ENCODE measurements around the gene HDAC4. TPM values are rescaled to one million over a fixed set of nuclear protein-coding genes. Genes with fewer than 3 reads are reported as not detected.

Gene HDAC4
- total and polyA plus RNA-seq, 7 donors = 7.9 to 329 (median 129) TPM

DNA sequence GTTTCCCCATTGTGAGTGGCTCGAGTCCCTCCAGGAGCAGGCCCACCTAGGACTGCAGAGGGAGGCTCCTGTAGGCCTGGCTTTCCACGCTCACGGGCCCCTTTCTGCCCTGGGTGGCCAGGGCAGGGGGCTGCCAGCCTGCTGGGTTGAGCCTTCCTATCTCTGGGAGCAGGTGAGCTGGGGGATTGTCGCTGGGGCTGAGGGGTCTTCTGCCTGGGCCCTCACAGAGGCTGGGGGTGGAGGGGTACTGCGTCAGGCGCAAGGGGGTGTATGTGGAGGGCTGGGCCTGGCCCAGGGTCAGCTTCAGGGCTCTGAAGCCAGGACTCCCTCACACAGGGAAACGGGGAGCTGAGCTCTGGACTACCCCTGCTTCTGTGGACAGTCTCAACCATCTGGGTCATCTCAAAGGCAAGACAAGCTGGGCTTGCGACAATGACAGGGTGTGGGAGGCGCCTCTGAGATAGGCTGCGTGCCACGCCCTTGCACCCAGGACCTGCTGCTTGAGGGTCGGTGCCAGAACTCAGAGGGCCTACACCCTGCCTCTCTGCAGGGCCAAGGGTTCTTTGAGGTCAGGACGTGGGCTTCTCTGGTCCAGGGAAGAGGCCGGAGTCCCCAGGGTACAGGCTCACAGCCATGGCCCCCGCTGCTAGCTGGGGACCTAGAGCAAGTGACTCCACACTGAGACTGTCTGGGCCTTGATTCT is 346.9 kb downstream of the HDAC4 start:
- Histone ChIP-seq H3K4me3 (no peak overlapping the region), H3K27ac (no peak overlapping the region), H3K9me3 (no peaks in the 10 kb centered on the region), H3K27me3 (ENCODE audit: insufficient read depth in 3 of 3, low read length in 2 of 3) (no peaks in the 10 kb centered on the region), H3K36me3 (ENCODE audit: insufficient read depth in 1 of 2, low read depth in 1 of 2) (peaks cover 9 to 84% of the 10 kb centered on the region in 2 donors), H3K4me1 (no peaks in the 10 kb centered on the region)
- 92 to 95% (median 94%) methylated on average over 15 of the region's 15 CpGs for WGBS, 3 donors
- TF ChIP-seq, protein P1, sequence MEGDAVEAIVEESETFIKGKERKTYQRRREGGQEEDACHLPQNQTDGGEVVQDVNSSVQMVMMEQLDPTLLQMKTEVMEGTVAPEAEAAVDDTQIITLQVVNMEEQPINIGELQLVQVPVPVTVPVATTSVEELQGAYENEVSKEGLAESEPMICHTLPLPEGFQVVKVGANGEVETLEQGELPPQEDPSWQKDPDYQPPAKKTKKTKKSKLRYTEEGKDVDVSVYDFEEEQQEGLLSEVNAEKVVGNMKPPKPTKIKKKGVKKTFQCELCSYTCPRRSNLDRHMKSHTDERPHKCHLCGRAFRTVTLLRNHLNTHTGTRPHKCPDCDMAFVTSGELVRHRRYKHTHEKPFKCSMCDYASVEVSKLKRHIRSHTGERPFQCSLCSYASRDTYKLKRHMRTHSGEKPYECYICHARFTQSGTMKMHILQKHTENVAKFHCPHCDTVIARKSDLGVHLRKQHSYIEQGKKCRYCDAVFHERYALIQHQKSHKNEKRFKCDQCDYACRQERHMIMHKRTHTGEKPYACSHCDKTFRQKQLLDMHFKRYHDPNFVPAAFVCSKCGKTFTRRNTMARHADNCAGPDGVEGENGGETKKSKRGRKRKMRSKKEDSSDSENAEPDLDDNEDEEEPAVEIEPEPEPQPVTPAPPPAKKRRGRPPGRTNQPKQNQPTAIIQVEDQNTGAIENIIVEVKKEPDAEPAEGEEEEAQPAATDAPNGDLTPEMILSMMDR (IDR thresholded peaks at IDR 0.05) = no peak
- intact Hi-C loops (cut with DNase I) = no loop called here
- peak in 1 of 2 donors; percentile 47 for DNase-seq
- ATAC-seq = peak in 1 of 4 donors; percentile 9

DNA sequence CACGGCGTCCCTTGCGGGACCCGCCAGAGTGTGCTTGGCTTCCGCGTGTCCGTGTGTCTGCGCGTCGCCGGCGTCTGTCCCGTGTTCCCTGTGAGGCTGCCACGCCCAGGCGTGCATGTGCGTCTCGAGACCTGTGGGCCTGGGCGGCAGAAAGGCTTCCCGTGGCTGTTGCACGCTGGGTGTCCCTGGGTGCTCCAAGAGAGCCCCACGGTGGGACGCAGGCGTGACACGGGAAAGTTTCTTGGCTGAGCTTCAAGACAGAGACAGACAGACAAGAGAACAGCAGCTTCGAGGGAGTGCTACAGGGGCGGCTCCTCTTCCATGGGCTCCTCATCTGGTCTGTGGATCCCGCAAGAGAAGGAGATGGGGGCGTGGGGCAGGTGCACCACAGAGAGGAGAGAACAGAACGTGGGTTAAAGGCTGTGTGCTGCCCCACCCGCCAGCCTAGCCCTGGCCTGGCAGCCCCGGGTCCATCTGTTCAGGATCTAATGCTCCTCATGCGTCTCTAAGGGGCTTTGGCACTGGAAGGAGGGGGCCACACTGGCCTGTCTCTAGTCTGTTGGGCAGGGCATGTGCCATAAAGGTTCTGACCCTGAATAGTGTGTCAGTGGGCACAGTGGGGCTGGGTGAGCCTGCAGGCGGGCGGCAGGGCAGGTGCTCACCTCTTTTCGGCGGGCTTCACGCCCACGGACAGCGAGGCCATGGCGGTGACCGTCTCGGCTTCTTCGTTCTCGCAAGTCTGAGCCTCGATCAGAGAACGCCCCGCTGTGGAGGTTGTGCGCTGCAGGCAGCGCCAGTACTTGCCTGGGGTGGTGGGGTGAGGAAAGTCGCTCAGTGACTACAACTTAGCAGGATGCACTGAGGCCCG is 347.8 kb downstream of the HDAC4 start:
- intact Hi-C loops (cut with DNase I) = no loop called here

DNA sequence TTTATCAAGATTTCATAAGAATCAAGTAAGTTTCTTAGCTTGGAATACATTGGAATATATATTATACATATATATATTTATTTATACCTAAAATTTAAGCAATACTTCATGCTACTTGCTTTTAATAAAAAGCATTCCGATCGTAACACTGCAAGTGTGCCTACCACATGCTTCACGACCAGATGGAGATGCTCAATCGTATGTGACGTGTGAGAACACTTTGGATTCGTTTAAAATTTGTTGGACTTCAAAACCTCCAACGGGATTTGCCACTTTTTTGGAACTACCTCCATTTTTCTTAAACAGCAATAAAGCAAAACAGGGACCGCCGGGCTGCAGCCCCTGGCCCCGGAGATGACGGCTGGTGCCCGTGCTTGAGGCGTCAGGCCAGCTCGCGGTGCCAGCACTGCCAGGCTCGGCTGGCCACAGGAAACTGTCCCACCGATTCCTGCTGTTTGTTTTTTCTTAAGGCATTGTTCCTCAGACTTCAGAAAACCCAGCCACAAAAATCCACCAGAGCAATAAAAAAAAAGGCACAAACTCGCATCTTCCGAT is 348.9 kb downstream of the HDAC4 start:
- Histone ChIP-seq H3K4me3 (no peak overlapping the region), H3K27me3 (ENCODE audit: insufficient read depth in 3 of 3, low read length in 2 of 3) (no peaks in the 10 kb centered on the region), H3K4me1 (no peaks in the 10 kb centered on the region), H3K9me3 (no peaks in the 10 kb centered on the region), H3K27ac (no peak overlapping the region), H3K36me3 (ENCODE audit: insufficient read depth in 1 of 2, low read depth in 1 of 2) (peaks cover 9 to 70% of the 10 kb centered on the region in 2 donors)
- peak in 1 of 2 donors; percentile 41 for DNase-seq
- ATAC-seq = no peak
- 91 to 93% (median 91%) methylated on average over 19 of the region's 19 CpGs for WGBS, 3 donors
- TF ChIP-seq, protein P1 (IDR thresholded peaks at IDR 0.05) = no peak
- intact Hi-C loops (cut with DNase I) = no loop called here

More for the DNA sequence above, 347.8 kb downstream of the HDAC4 start:
- ATAC-seq (peak in 2 of 4 donors; percentile 7 to 16), DNase-seq (peak in 1 of 2 donors; percentile 54)
- no peak overlapping the region for H3K4me3 ChIP-seq
- no peaks in the 10 kb centered on the region for H3K27me3 ChIP-seq (ENCODE audit: insufficient read depth in 3 of 3, low read length in 2 of 3)
- H3K4me1 ChIP-seq = no peaks in the 10 kb centered on the region
- TF ChIP-seq, protein P1 (IDR thresholded peaks at IDR 0.05) = no peak
- WGBS, 3 donors = 94 to 96% (median 95%) methylated on average over 51 of the region's 51 CpGs
- H3K36me3 ChIP-seq (ENCODE audit: insufficient read depth in 1 of 2, low read depth in 1 of 2) = peaks cover 9 to 75% of the 10 kb centered on the region in 2 donors
- no peaks in the 10 kb centered on the region for H3K9me3 ChIP-seq
- H3K27ac ChIP-seq = no peak overlapping the region

DNA sequence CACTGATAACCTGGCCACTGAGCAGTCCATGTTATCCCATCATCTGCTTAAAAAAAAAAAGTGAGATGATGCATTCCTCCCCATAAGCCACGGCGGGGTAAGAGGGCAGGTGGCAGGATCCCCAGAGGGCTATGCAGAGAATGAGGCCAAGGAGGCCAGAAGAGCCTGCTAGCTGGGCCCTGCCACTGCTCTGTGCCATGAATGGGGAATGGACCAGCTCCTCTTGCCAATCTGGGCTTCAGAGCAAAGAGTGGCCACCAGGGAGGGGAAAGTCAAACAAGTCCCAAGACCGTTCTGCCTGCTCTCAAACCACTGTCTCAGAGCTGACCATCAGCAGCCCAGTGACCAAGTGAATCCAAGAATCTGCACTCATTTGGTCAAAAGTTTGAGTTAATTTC is 350.6 kb downstream of the HDAC4 start:
- DNase-seq (no peak), ATAC-seq (no peak)
- Histone ChIP-seq H3K27ac (no peak overlapping the region), H3K9me3 (no peaks in the 10 kb centered on the region), H3K4me3 (no peak overlapping the region), H3K4me1 (no peaks in the 10 kb centered on the region), H3K27me3 (ENCODE audit: insufficient read depth in 3 of 3, low read length in 2 of 3) (no peaks in the 10 kb centered on the region), H3K36me3 (ENCODE audit: insufficient read depth in 1 of 2, low read depth in 1 of 2) (peaks cover 9 to 53% of the 10 kb centered on the region in 2 donors)
- TF ChIP-seq, protein P1 (IDR thresholded peaks at IDR 0.05) = no peak
- intact Hi-C loops (cut with DNase I) = no loop called here
- 81 to 84% (median 83%) methylated on average over 3 of the region's 3 CpGs for WGBS, 3 donors

Data from psoas muscle (tissue), 8 donors.